Measurements from ENCODE around the gene KCNQ1. TPM values are rescaled to one million over a fixed set of nuclear protein-coding genes. Genes with fewer than 3 reads are reported as not detected.

KCNQ1 gene
- total and polyA plus RNA-seq, 2 donors, result 6.3 to 9.1 TPM

DNA sequence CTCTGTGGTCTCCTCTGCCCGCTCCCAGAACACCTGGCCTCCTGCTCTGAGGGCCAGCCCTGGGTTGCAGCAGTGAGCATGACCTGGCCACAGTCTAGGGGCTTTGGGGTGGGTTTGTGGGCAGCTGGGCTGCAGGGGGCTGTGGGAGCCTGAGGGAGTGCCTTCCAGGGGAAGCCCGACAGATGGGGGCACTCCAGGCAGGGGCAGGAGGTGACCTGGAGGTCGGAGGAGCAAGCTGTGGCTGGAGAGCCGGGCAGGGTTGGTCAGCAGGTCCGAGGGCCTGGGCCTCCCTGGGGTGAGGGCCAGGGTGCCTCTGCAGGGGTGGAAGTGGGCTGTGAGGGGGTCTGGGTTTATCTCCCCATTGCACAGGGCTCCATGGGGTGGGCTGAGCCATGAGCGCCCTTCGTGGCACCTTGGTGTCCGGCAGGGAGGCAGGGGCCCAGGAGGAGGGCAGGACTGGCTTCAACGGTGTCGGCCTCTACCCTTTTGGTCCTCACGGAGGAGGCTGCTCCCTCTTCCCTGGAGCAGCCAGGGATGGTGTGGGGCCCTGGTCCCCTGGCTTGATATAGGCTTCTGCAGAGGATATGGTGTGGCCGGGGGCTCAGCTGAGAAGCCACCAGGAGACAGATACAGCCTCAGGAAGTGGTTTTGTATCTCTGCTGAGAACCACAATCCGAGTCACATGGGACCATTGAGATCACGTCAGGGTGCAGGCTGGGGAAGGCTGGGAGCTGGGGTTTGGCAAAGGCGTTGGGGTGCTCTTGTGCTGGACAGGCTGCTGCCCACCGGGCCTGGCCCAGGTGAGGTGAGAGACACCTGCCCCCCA lies 22.3 kb downstream of the KCNQ1 start:
- no peak for DNase-seq (ENCODE audit: extremely low spot score)
- Histone ChIP-seq H3K4me1 (ENCODE audit: insufficient read depth) (no peaks in the 10 kb centered on the region), H3K4me3 (ENCODE audit: low read depth, low read length) (no peak overlapping the region), H3K27ac (ENCODE audit: low read depth) (no peak overlapping the region), H3K36me3 (ENCODE audit: insufficient read depth) (no peaks in the 10 kb centered on the region)
- 80% methylated on average over 16 of the region's 16 CpGs for WGBS

DNA sequence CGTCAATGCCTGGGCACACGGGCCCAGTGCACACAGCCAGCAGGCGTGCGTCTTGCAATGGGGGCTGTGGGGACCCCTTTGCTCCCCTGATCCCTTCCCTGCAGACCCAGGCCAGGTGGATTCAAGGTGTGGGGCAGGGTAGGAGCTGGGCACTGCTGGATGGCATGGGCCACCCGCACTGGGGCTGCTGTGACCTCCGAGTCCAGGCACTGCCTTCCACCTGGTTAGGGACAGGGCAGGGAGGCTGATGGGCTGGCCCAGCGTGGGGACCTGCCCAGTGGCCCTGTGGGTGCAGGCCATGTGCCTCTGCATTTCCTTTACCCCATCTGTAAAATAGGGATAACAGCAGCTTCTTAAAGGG lies 22.9 kb downstream of the KCNQ1 start:
- Histone ChIP-seq H3K4me3 (ENCODE audit: low read depth, low read length) (no peak overlapping the region), H3K36me3 (ENCODE audit: insufficient read depth) (no peaks in the 10 kb centered on the region), H3K27ac (ENCODE audit: low read depth) (no peak overlapping the region), H3K4me1 (ENCODE audit: insufficient read depth) (no peaks in the 10 kb centered on the region)
- WGBS, result 88% methylated on average over 7 of the region's 7 CpGs
- DNase-seq (ENCODE audit: extremely low spot score), result no peak

DNA sequence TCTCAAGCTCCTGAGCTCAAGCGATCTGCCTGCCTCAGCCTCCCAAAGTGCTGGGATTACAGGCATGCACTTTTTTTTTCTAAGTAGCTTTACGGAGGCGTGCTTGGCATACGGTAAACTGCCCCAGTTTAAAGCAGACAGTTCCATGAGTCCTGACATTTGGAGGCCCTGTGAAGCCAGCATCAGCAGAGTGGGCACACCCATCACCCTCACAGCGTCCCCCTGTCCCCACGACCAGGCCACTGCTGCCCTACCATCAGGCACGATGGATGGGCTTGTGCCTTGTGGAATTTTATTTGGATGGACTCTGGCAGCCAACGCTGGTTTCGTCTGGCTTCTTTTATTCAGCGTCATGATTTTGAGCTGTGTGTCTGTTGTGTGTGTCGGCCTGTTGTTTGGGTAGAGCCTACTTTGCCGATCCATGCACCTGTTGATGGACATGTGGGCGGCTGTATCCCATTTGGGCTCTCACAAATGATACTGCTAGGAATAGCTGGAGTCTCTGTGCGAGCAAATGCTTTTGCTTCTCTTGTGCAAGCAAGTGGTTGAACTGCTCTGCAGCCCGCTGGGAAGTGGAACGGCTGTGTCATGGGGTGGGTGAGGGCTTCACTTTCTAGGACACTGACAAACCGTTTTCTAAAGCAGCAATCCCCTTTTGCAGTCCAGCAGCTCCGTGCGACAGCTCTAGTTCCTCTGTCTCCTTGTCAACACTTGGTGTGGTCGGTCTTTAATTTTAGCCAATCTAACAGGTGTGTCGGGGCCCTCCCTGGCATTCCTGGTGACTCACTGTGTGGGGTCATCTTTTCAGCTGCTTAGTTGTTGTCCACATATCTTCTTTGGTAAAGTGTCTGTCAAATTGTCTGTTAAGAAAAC lies 23.8 kb downstream of the KCNQ1 start:
- no peak overlapping the region for H3K4me3 ChIP-seq (ENCODE audit: low read depth, low read length)
- 78% methylated on average over 21 of the region's 21 CpGs for whole genome bisulfite sequencing
- no peak for DNase-seq (ENCODE audit: extremely low spot score)
- H3K36me3 ChIP-seq (ENCODE audit: insufficient read depth), result no peaks in the 10 kb centered on the region
- H3K27ac ChIP-seq (ENCODE audit: low read depth), result no peak overlapping the region
- H3K4me1 ChIP-seq (ENCODE audit: insufficient read depth), result no peaks in the 10 kb centered on the region

DNA sequence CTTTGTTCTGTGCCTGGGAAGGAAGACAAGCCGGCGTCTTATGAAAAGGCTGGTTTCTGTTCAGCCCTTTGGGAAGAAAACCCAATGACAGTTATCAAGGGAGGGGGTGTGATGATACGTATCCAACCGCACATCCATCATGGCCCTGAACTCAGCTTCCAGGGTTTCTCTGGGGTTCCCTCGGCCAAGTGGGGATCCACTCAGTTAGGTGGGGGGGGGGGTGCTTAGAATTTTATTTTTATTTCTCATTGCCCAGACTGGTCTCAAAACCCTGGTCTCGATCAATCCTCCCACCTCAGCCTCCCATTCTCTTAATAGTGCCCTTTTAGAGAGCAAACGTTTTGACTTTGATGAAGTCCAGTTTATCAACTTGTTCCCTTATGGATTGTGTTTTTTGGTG lies 25.7 kb downstream of the KCNQ1 start:
- Histone ChIP-seq H3K4me3 (ENCODE audit: low read depth, low read length) (no peak overlapping the region), H3K27ac (ENCODE audit: low read depth) (no peak overlapping the region), H3K4me1 (ENCODE audit: insufficient read depth) (no peaks in the 10 kb centered on the region), H3K36me3 (ENCODE audit: insufficient read depth) (no peaks in the 10 kb centered on the region)
- DNase-seq (ENCODE audit: extremely low spot score), result no peak
- WGBS, result 72% methylated on average over 7 of the region's 7 CpGs

DNA sequence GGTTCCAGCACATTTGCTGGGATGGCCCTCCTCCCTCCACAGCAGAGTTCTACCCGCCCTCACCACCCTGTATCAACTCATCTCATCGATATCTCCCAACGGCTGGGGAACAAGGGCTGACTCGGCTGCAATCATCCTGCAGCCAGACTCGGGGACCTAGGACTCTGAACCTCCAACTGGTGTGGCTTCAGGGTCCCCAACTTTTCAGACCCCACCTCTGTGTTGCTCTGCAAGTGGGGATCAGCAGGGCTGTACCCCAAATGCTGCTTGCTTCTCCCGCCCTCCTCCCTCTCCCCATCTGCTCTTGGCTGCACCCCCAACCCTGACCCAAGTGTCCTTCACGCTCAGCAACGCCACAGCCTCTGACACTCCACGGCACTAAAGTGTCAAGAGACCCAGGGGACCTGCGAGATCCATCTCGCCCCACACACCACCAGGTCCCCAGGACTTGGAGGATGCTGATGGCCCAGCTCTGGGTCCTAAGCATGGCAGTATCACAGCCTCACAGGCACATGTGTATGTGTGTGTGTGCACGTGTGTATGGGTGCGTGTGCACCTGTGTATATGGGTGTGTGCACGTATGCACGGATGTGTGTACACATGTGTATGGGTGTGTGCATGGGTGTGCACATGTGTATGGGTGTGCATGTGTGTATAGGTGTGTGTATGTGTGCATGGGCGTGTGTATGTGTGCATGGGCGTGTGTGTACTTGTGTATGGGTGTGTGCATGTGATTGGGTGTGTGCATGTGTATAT lies 26.4 kb downstream of the KCNQ1 start:
- WGBS, result 78% methylated on average over 17 of the region's 17 CpGs
- H3K4me3 ChIP-seq (ENCODE audit: low read depth, low read length), result no peak overlapping the region
- DNase-seq (ENCODE audit: extremely low spot score), result no peak
- no peaks in the 10 kb centered on the region for H3K36me3 ChIP-seq (ENCODE audit: insufficient read depth)
- H3K27ac ChIP-seq (ENCODE audit: low read depth), result no peak overlapping the region
- no peaks in the 10 kb centered on the region for H3K4me1 ChIP-seq (ENCODE audit: insufficient read depth)

DNA sequence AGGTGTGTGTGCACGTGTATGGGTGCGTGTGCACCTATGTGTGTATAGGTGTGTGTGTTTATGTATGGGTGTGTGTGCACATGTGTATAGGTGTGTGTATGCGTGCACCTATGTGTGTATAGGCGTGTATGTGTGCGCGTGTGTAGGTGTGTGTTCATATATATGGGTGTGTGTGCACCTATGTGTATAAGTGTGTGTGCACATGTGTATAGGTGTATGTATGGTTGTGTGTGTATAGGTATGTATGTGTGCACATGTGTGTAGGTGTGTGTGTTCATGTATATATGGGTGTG lies 26.9 kb downstream of the KCNQ1 start:
- no peak for DNase-seq (ENCODE audit: extremely low spot score)
- 84% methylated on average over 6 of the region's 6 CpGs for WGBS
- no peak overlapping the region for H3K4me3 ChIP-seq (ENCODE audit: low read depth, low read length)

DNA sequence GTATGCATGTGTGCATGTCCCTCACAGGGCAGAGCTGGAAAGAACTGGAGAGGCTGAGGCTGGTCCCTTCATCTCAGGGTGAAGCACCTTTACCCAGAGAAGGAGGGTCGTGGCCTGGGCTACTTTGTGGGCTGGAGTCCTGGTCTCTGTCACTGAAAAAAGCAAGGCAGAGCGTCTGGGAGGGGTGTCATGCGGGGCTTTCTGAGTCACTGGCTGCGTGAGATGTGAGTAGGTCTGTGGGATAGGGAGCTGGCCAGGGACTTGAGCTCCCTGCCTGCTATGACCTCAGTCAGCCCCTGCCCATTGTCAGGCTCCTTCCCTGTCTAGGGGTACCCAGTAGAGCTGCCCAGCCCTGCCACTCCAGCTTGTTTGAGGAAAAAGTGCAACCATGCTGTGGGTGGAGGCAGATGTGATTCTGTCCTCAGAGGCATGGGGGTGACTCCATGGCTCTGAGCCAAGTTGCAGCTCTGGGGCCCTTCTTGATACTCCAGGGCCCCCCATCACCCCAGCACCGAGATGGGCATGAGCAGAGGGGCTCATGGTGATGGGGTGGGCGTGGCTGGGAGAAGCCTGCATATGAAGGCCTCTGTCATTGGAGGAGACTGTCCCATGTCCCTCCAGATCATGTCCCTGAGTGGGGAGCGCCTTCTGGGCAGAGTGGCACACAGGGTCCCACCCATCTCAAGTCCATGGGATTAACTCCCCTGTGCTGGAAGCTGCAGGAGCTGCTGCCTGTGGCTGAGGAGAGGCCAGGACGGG lies 27.8 kb downstream of the KCNQ1 start:
- 75% methylated on average over 8 of the region's 8 CpGs for WGBS
- H3K36me3 ChIP-seq (ENCODE audit: insufficient read depth), result no peaks in the 10 kb centered on the region
- H3K4me1 ChIP-seq (ENCODE audit: insufficient read depth), result no peaks in the 10 kb centered on the region
- DNase-seq (ENCODE audit: extremely low spot score), result no peak
- H3K4me3 ChIP-seq (ENCODE audit: low read depth, low read length), result no peak overlapping the region
- H3K27ac ChIP-seq (ENCODE audit: low read depth), result no peak overlapping the region

More for the DNA sequence above, 26.9 kb downstream of the KCNQ1 start:
- no peaks in the 10 kb centered on the region for H3K4me1 ChIP-seq (ENCODE audit: insufficient read depth)
- H3K36me3 ChIP-seq (ENCODE audit: insufficient read depth), result no peaks in the 10 kb centered on the region
- H3K27ac ChIP-seq (ENCODE audit: low read depth), result no peak overlapping the region

DNA sequence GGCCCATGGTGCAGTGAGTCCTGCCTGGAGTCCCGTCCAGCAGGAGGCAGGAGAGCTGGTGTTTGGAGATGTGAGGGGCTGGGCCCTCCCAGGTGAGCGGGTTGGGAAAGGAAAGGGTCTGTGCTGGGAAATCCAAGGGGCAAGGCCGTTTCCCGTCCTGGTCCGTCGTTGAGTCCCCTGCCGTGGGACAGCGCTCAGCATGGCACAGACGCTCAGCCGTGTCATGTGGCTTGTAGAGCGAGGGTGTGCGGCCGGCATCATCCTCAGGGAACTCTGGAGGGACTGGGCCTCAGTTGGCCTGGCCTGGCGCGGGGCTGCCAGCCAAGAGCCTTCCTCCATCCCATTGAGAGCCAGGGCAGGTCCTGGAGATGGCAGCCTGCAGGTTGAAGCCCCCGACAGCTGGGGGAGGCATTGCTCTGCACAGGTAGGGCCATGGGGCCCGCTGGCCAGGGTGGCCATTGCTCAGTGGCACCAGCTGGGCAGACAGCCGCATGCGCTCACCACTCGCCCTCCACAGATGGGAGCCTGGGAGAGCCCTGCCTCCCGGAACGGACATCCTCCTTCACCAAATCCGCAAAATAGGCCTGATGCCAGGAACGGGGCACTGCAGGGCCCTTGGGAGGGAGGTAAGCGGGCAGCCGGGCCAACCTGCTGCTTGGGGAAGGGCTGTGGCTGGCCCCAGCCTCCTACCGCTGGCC lies 28.7 kb downstream of the KCNQ1 start:
- Histone ChIP-seq H3K27ac (ENCODE audit: low read depth) (no peak overlapping the region), H3K4me3 (ENCODE audit: low read depth, low read length) (no peak overlapping the region), H3K36me3 (ENCODE audit: insufficient read depth) (no peaks in the 10 kb centered on the region), H3K4me1 (ENCODE audit: insufficient read depth) (no peaks in the 10 kb centered on the region)
- 91% methylated on average over 27 of the region's 27 CpGs for WGBS
- no peak for DNase-seq (ENCODE audit: extremely low spot score)

DNA sequence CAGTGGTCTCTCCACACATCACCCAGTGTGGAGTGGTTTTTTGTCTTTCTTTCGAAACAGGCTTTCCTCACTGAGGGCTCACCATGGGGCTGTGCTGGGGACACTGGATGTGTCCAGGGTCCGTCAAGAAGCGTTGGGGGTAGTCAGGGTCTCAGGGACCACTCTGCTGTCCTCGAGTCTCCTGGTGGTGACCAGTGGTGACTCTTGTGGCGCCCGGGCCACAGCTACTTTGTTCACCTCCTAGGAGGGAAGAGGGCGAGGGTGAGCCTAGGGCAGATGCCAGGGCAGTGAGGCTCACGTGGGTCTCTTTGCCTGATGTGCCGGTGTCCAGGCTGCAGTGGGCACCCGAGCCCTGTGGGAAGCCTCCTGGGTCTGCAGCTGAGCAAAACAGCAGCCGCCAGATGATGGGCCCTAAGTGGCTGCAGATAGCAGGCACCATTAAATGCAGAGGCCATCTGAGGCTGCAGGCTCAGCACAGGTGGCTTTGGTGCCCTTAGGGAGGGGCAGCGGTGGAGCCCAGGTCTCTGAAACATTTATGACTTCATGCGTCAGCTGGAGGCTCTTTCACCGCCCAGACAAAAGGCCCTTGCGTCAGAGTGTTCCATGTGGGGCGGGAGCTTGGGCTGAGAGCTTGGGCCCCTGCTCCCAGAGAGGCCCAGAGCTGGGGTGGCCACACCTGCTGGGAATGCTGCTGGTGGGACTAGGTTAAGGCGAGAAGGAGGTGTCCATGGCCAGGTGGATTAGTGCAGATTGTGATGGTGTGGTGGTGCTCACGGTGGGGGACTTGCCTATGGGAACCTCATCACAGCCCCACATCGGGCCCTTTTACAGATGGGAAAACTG lies 29.5 kb downstream of the KCNQ1 start:
- H3K4me1 ChIP-seq (ENCODE audit: insufficient read depth), result no peaks in the 10 kb centered on the region
- no peak overlapping the region for H3K4me3 ChIP-seq (ENCODE audit: low read depth, low read length)
- H3K27ac ChIP-seq (ENCODE audit: low read depth), result no peak overlapping the region
- 86% methylated on average over 19 of the region's 19 CpGs for WGBS
- no peaks in the 10 kb centered on the region for H3K36me3 ChIP-seq (ENCODE audit: insufficient read depth)
- no peak for DNase-seq (ENCODE audit: extremely low spot score)

DNA sequence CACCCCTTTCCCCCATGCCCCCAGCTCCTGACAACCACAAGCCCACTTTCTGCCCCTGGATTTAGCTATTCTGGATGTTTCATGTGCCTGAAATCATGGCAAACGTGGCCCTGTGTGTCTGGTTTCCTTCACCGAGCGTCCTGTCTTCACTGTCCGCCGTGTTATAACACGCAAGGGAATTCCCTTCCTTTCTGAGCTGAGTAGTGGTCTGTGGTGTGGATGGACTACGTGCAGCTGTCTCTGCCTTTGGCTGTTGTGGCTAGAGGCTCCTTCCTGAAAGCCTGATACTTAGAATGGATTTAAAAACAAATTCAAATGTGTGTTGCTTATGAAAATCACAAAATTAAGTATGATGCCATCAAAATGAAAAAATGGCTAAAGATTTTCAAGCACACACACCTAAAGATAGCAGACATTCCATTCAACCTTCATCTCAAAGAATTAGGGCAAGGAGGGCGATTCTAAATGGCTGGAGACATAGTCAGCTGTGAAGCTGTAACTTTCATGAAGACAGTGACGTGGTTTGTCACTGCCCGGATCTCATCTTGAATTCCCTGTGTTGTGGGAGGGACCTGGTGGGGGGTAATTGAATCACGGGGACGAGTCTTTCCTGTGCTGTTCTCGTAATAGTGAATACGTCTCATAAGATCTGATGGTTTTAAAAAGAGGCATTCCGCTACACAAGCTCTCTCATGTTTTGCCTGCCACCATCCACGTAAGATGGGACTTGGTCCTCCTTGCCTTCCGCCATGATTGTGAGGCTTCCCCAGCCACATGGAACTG lies 30.5 kb downstream of the KCNQ1 start:
- DNase-seq (ENCODE audit: extremely low spot score), result no peak
- WGBS, result 51% methylated on average over 17 of the region's 17 CpGs
- no peaks in the 10 kb centered on the region for H3K36me3 ChIP-seq (ENCODE audit: insufficient read depth)
- no peak overlapping the region for H3K27ac ChIP-seq (ENCODE audit: low read depth)
- no peak overlapping the region for H3K4me3 ChIP-seq (ENCODE audit: low read depth, low read length)
- H3K4me1 ChIP-seq (ENCODE audit: insufficient read depth), result no peaks in the 10 kb centered on the region

DNA sequence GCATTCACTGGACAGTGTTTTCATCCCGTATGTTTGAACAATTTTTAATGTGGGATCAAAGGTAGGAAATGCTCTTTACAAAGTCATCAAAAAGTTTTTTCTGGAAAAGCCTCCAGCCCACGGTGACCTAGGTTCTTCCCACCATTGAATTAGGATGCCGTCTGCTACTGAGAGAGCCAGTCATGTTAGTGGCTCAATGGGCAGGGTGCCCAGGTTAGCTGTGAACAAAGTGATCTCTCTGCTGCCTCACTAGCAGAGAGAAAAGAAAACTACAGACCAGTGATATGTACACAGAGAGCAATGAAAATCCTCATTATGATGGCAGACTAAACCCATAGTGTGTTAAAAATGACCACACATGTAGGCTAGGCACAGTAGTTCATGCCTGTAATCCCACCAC lies 32.4 kb downstream of the KCNQ1 start:
- DNase-seq (ENCODE audit: extremely low spot score), result no peak
- WGBS, result 74% methylated on average over 3 of the region's 3 CpGs
- no peak overlapping the region for H3K4me3 ChIP-seq (ENCODE audit: low read depth, low read length)

More for the DNA sequence above, 32.4 kb downstream of the KCNQ1 start:
- Histone ChIP-seq H3K4me1 (ENCODE audit: insufficient read depth) (no peaks in the 10 kb centered on the region), H3K36me3 (ENCODE audit: insufficient read depth) (no peaks in the 10 kb centered on the region), H3K27ac (ENCODE audit: low read depth) (no peak overlapping the region)

All from urinary bladder (tissue), 4 donors.